Measurements from ENCODE around the gene HPS1.

The HPS1 gene

GRCh38 chr10:98377536-98377935 lies 69.2 kb downstream of the HPS1 start:
- H3K27ac ChIP-seq = no peak overlapping the region
- H3K9ac ChIP-seq = no peak overlapping the region
- H2AFZ ChIP-seq (ENCODE audit: low read depth) = no peak overlapping the region
- no peaks in the 10 kb centered on the region for H3K4me1 ChIP-seq (ENCODE audit: low read depth, poor library complexity, severe bottlenecking)
- no peak overlapping the region for H3K4me2 ChIP-seq
- TF ChIP-seq CTCF (conservative IDR thresholded peaks at IDR 0.05; ENCODE audit: low read depth, low read length) = no peak
- no peaks in the 10 kb centered on the region for H3K79me2 ChIP-seq (ENCODE audit: insufficient read depth, low read depth)
- no peaks in the 10 kb centered on the region for H4K20me1 ChIP-seq (ENCODE audit: insufficient read depth)
- H3K4me3 ChIP-seq (IDR thresholded peaks at IDR 0.05; ENCODE audit: insufficient read depth, low read depth, low read length) = no peak overlapping the region
- H3K36me3 ChIP-seq (ENCODE audit: insufficient read depth) = no peaks in the 10 kb centered on the region
- no peaks in the 10 kb centered on the region for H3K27me3 ChIP-seq (ENCODE audit: insufficient read depth, low read depth)

- Histone ChIP-seq H3K4me1 (ENCODE audit: low read depth, poor library complexity, severe bottlenecking) (no peaks in the 10 kb centered on the region), H3K79me2 (ENCODE audit: insufficient read depth, low read depth) (no peaks in the 10 kb centered on the region), H3K27ac (no peak overlapping the region), H3K27me3 (ENCODE audit: insufficient read depth, low read depth) (no peaks in the 10 kb centered on the region), H3K9ac (no peak overlapping the region), H3K4me3 (IDR thresholded peaks at IDR 0.05; ENCODE audit: insufficient read depth, low read depth, low read length) (no peak overlapping the region), H3K36me3 (ENCODE audit: insufficient read depth) (no peaks in the 10 kb centered on the region), H3K4me2 (no peak overlapping the region), H4K20me1 (ENCODE audit: insufficient read depth) (no peaks in the 10 kb centered on the region), H2AFZ (ENCODE audit: low read depth) (no peak overlapping the region)
- TF ChIP-seq CTCF (conservative IDR thresholded peaks at IDR 0.05; ENCODE audit: low read depth, low read length) = no peak
Measured at GRCh38 chr10:98377001-98377400, 69.7 kb downstream of the HPS1 start.

- Histone ChIP-seq H3K4me3 (IDR thresholded peaks at IDR 0.05; ENCODE audit: insufficient read depth, low read depth, low read length) (no peak overlapping the region), H4K20me1 (ENCODE audit: insufficient read depth) (no peaks in the 10 kb centered on the region), H3K27ac (no peak overlapping the region), H3K4me2 (no peak overlapping the region), H2AFZ (ENCODE audit: low read depth) (no peak overlapping the region), H3K36me3 (ENCODE audit: insufficient read depth) (no peaks in the 10 kb centered on the region), H3K27me3 (ENCODE audit: insufficient read depth, low read depth) (no peaks in the 10 kb centered on the region), H3K9ac (no peak overlapping the region), H3K4me1 (ENCODE audit: low read depth, poor library complexity, severe bottlenecking) (no peaks in the 10 kb centered on the region), H3K79me2 (ENCODE audit: insufficient read depth, low read depth) (no peaks in the 10 kb centered on the region)
- no peak for TF ChIP-seq CTCF (conservative IDR thresholded peaks at IDR 0.05; ENCODE audit: low read depth, low read length)
Measured at GRCh38 chr10:98376485-98376884, 70.2 kb downstream of the HPS1 start.

- H3K36me3 ChIP-seq (ENCODE audit: insufficient read depth) = no peaks in the 10 kb centered on the region
- TF ChIP-seq CTCF (conservative IDR thresholded peaks at IDR 0.05; ENCODE audit: low read depth, low read length) = no peak
- no peaks in the 10 kb centered on the region for H3K4me1 ChIP-seq (ENCODE audit: low read depth, poor library complexity, severe bottlenecking)
- H4K20me1 ChIP-seq (ENCODE audit: insufficient read depth) = no peaks in the 10 kb centered on the region
- H2AFZ ChIP-seq (ENCODE audit: low read depth) = no peak overlapping the region
- no peaks in the 10 kb centered on the region for H3K79me2 ChIP-seq (ENCODE audit: insufficient read depth, low read depth)
- no peak overlapping the region for H3K9ac ChIP-seq
- H3K4me3 ChIP-seq (IDR thresholded peaks at IDR 0.05; ENCODE audit: insufficient read depth, low read depth, low read length) = no peak overlapping the region
- no peak overlapping the region for H3K27ac ChIP-seq
- H3K27me3 ChIP-seq (ENCODE audit: insufficient read depth, low read depth) = no peaks in the 10 kb centered on the region
- no peak overlapping the region for H3K4me2 ChIP-seq
Measured at GRCh38 chr10:98374217-98374985, 72.3 kb downstream of the HPS1 start.
